ENCODE measurements around the gene ZNF343. TPM values are rescaled to one million over a fixed set of nuclear protein-coding genes. Genes with fewer than 3 reads are reported as not detected.
"Not testable (repeated sequence)": the region's sequence is repeated elsewhere in the genome, so short reads cannot be mapped to it uniquely, and the experiment has no call there.

ZNF343 gene
- total RNA-seq, 1 experiment from 2014 or later, result 13.4 TPM

- Histone ChIP-seq H3K4me3 (ENCODE audit: low read depth in 2 of 2, low read length in 2 of 2) (peak overlapping the region; percentile 83 to 92), H3K36me3 (ENCODE audit: control insufficient read depth, insufficient read depth, low read length) (no peaks in the 10 kb centered on the region), H3K27me3 (ENCODE audit: control insufficient read depth, insufficient read depth, low read length) (peaks cover under 1% of the 10 kb centered on the region; the same call in 1 of the 2 replicates), H3K9me3 (ENCODE audit: control insufficient read depth, insufficient read depth, low read depth, low read length) (no peaks in the 10 kb centered on the region), H3K27ac (ENCODE audit: low read length) (peak overlapping the region; percentile 80), H3K4me1 (ENCODE audit: control insufficient read depth, insufficient read depth, low read length) (no peaks in the 10 kb centered on the region)
- in situ Hi-C loops (cut with HindIII; ENCODE audit: low pct_unique_long_range_greater_than_20kb, low sequenced_read_pairs), result no loop called here
- DNase-seq (ENCODE audit: low read depth, low spot score) (no peak), ATAC-seq (peak; percentile 90)
- POLR2A ChIA-PET, result interaction anchor here (0.6 kb wide), 1 partner anchor 140 kb away, joined by 11 read pairs; no protein-coding TSS in a partner anchor
- intact Hi-C loops (cut with micrococcal nuclease; ENCODE audit: unreplicated experiment), result loop anchor here (2.0 kb wide), 1 partner anchor 123 kb away; no protein-coding TSS in a partner anchor
- BruUV-seq (replicated peaks), result TSS peak; percentile 69
- TF ChIP-seq REST (IDR thresholded peaks at IDR 0.05; ENCODE audit: insufficient read depth in 1 of 2, low read depth in 2 of 2, low read length in 1 of 2), result no peak
- 0 out of 2 replicates have a peak, but pooled peaks have one; percentile 21 for TF ChIP-seq SIN3A (IDR thresholded peaks at IDR 0.05; ENCODE audit: borderline replicate concordance, insufficient read depth, low read depth, low read length)
- peak; percentile 99 for TF ChIP-seq CTCF (IDR thresholded peaks at IDR 0.05)
- CTCF ChIA-PET, result interaction anchor here (0.5 to 0.8 kb wide), 3 partner anchors 9 to 317 kb away, joined by 4 to 5 read pairs (median 4); no protein-coding TSS in a partner anchor
These were observed 15.4 kb upstream of the ZNF343 start for GRCh38 chr20:2523919-2524708.

- H3K27ac ChIP-seq (ENCODE audit: low read length); ATAC-seq; H3K4me1 ChIP-seq (ENCODE audit: control insufficient read depth, insufficient read depth, low read length); H3K9me3 ChIP-seq (ENCODE audit: control insufficient read depth, insufficient read depth, low read depth, low read length); DNase-seq (ENCODE audit: low read depth, low spot score); H3K4me3 ChIP-seq (ENCODE audit: low read depth in 2 of 2, low read length in 2 of 2); BruUV-seq (replicated peaks); H3K36me3 ChIP-seq (ENCODE audit: control insufficient read depth, insufficient read depth, low read length); H3K27me3 ChIP-seq (ENCODE audit: control insufficient read depth, insufficient read depth, low read length); in situ Hi-C loops (cut with HindIII; ENCODE audit: low pct_unique_long_range_greater_than_20kb, low sequenced_read_pairs); intact Hi-C loops (cut with micrococcal nuclease; ENCODE audit: unreplicated experiment); POLR2A ChIA-PET: not testable (repeated sequence)
- CTCF ChIA-PET, result interaction anchor here (0.6 to 1.4 kb wide), 5 partner anchors 8 to 151 kb away, joined by 4 to 7 read pairs (median 5); no protein-coding TSS in a partner anchor
These were observed 14.2 kb upstream of the ZNF343 start for GRCh38 chr20:2522826-2523429.
